Tibial nerve (tissue), 4 donors: Measurements from ENCODE around the gene DPH2. TPM values are rescaled to one million over a fixed set of nuclear protein-coding genes. Genes with fewer than 3 reads are reported as not detected.

ENCODE experiments used
- DNase-seq, 2 donors: peaks; one replicate each; pipeline ENCODE4 v3.0.0-alpha.2; 2019; ENCODE audit warnings: low spot score in 2 of 2
- H3K27ac ChIP-seq, 4 donors: fragments of 200-600 bp; sonication (generic) in 3 of 4; one replicate each; pipeline ENCODE4 v1.5.1; 2017 to 2019; ENCODE audit warnings: mild to moderate bottlenecking in 1 of 4
- H3K27me3 ChIP-seq, 2 donors: fragments of 200-600 bp; sonication (generic) in 1 of 2; one replicate each; pipeline versions ENCODE4 v1.5.1 to v1.6.0; 2017 to 2019
- H3K36me3 ChIP-seq, 3 donors: fragments of 200-600 bp; sonication (generic); one replicate each; pipeline ENCODE4 v1.5.1; 2018 to 2019
- H3K4me1 ChIP-seq, 4 donors: fragments of 200-600 bp; sonication (generic) in 3 of 4; one replicate each; pipeline ENCODE4 v1.5.1; 2017 to 2019
- H3K4me3 ChIP-seq, 4 donors: fragments of 200-600 bp; sonication (generic) in 3 of 4; one replicate each; pipeline ENCODE4 v1.5.1; 2017 to 2019; ENCODE audit warnings: mild to moderate bottlenecking in 1 of 4, moderate library complexity in 1 of 4
- H3K9me3 ChIP-seq, 4 donors: fragments of 200-600 bp; sonication (generic) in 3 of 4; one replicate each; pipeline ENCODE4 v1.5.1; 2017 to 2019
- EP300 ChIP-seq, 2 donors: sonication (generic); formaldehyde crosslinking; IDR thresholded peaks; one replicate each; pipeline ENCODE4 v1.6.1; 2017; ENCODE audit warnings: antibody characterized with exemption in 2 of 2, mild to moderate bottlenecking in 1 of 2
- POLR2A ChIP-seq, 2 donors: fragments of 450-650 bp; IDR thresholded peaks; one replicate each; pipeline ENCODE4 v1.6.1; 2017; ENCODE audit warnings: antibody characterized with exemption in 2 of 2, mild to moderate bottlenecking in 2 of 2, moderate library complexity in 2 of 2
- WGBS, 2 donors: methylation state at CpG; one replicate each; pipeline ENCODE4 v1.1.5; 2018; 5-methylcytosine and 5-hydroxymethylcytosine counted together
- total RNA-seq, 4 donors: library from RNA; depleted of rRNA; stranded (reverse); fragments of >200 nt; gene quantifications; one replicate each; pipeline ENCODE4 v1.1.0, GENCODE V29; 2016
- TF ChIP-seq, protein P1 (sequence below), 5 experiments: fragments of 200-600 bp in 3 of 5; fragments of 450-650 bp in 2 of 5; sonication (generic) in 3 of 5; IDR thresholded peaks; one replicate each; pipeline ENCODE4 v1.5.1; 2016 to 2019; ENCODE audit warnings: antibody characterized with exemption in 5 of 5, mild to moderate bottlenecking in 3 of 5, moderate library complexity in 2 of 5

Gene DPH2
- total RNA-seq, 4 donors from 2014 or later = 25.7 to 41.7 (median 31.9) TPM

DNA sequence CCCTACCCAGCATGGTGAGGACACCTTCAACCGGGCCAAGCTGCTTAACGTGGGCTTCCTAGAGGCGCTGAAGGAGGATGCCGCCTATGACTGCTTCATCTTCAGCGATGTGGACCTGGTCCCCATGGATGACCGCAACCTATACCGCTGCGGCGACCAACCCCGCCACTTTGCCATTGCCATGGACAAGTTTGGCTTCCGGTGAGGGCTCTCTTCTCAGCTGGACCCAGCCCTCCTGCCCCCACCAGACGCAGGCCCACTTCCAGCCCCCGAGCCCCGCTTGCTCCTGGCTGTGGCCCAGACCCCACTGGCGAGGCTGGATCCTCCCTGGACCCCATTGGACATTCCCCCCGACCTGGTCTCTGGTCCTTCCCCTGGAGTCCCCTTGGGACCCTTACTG, 15.0 kb downstream of the DPH2 start:
- DNase-seq = no peak
- Histone ChIP-seq H3K4me3 (no peak overlapping the region), H3K27ac (no peak overlapping the region), H3K36me3 (peaks cover 0 to 55% (median 0%) of the 10 kb centered on the region in 3 donors), H3K27me3 (no peaks in the 10 kb centered on the region), H3K9me3 (no peaks in the 10 kb centered on the region), H3K4me1 (peaks cover 0 to 31% (median 5%) of the 10 kb centered on the region in 4 donors)
- no peak for TF ChIP-seq POLR2A (IDR thresholded peaks at IDR 0.05)
- TF ChIP-seq, protein P1, sequence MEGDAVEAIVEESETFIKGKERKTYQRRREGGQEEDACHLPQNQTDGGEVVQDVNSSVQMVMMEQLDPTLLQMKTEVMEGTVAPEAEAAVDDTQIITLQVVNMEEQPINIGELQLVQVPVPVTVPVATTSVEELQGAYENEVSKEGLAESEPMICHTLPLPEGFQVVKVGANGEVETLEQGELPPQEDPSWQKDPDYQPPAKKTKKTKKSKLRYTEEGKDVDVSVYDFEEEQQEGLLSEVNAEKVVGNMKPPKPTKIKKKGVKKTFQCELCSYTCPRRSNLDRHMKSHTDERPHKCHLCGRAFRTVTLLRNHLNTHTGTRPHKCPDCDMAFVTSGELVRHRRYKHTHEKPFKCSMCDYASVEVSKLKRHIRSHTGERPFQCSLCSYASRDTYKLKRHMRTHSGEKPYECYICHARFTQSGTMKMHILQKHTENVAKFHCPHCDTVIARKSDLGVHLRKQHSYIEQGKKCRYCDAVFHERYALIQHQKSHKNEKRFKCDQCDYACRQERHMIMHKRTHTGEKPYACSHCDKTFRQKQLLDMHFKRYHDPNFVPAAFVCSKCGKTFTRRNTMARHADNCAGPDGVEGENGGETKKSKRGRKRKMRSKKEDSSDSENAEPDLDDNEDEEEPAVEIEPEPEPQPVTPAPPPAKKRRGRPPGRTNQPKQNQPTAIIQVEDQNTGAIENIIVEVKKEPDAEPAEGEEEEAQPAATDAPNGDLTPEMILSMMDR (IDR thresholded peaks at IDR 0.05) = no peak
- 91 to 92% methylated on average over 12 to 16 of the region's 16 CpGs for WGBS, 2 donors

DNA sequence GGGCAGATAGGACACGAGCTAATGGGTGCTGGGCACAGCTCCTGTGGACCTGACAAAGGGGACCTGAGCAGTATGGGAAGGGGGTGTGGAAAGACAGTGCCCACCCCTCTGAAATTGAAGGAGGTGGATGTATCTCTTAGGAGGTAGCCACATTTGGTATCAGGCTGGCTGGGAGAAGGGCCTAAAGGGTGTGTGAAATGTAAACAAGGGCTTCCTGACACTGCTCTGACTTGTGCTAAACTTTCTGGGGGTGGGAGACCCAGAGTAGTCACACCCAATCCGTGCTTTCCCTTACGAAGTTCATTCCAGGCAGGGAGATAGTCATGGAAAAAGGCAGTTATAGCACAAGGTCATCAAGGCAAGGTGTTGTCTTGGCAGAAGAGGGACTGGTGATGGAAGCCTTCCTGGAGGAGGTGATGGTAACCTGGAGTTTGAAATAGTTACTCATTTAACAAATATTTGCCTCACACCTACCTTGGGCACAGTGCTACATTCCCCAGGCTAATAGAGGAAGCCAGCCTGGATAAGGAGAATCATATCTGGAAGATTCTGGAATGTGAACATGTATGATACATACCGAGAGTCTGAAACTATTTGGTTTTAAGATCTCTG, 16.3 kb downstream of the DPH2 start:
- no peaks in the 10 kb centered on the region for H3K27me3 ChIP-seq
- peaks cover 0 to 53% (median 0%) of the 10 kb centered on the region in 3 donors for H3K36me3 ChIP-seq
- no peak overlapping the region for H3K4me3 ChIP-seq
- WGBS, 2 donors = 79 to 80% methylated on average over 4 of the region's 4 CpGs
- peaks cover 0 to 25% (median 7%) of the 10 kb centered on the region in 4 donors for H3K4me1 ChIP-seq
- no peaks in the 10 kb centered on the region for H3K9me3 ChIP-seq
- H3K27ac ChIP-seq = no peak overlapping the region
- TF ChIP-seq, protein P1 (IDR thresholded peaks at IDR 0.05) = no peak
- no peak for DNase-seq

DNA sequence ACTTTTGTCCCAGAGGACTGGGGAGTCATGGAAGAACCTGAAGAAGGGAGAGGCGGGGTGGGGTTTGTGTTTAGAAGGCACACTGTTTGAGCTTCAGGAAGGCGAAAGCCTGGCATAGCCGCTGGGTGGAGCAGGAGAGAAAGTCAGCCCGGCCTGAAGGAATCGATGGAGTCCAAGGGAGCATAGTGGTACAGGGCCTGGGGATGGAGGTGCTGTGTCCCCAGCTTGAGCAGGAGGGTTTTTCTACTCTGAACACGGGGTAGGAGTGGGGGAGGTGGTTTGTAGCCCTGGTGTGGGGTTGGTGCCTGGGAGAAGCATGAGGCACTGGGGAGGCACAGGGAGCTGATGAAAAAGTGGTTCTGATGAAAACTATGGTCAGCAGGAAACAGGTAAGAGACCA, 16.9 kb downstream of the DPH2 start:
- H3K27ac ChIP-seq = no peak overlapping the region
- peaks cover 0 to 27% (median 8%) of the 10 kb centered on the region in 4 donors for H3K4me1 ChIP-seq
- H3K27me3 ChIP-seq = no peaks in the 10 kb centered on the region
- H3K9me3 ChIP-seq = no peaks in the 10 kb centered on the region
- no peak overlapping the region for H3K4me3 ChIP-seq
- WGBS, 2 donors = 75 to 79% methylated on average over 6 of the region's 6 CpGs
- peaks cover 0 to 47% (median 0%) of the 10 kb centered on the region in 3 donors for H3K36me3 ChIP-seq
- TF ChIP-seq EP300 (IDR thresholded peaks at IDR 0.05) (no peak), POLR2A (IDR thresholded peaks at IDR 0.05) (no peak)
- TF ChIP-seq, protein P1 (IDR thresholded peaks at IDR 0.05) = no peak
- no peak for DNase-seq

DNA sequence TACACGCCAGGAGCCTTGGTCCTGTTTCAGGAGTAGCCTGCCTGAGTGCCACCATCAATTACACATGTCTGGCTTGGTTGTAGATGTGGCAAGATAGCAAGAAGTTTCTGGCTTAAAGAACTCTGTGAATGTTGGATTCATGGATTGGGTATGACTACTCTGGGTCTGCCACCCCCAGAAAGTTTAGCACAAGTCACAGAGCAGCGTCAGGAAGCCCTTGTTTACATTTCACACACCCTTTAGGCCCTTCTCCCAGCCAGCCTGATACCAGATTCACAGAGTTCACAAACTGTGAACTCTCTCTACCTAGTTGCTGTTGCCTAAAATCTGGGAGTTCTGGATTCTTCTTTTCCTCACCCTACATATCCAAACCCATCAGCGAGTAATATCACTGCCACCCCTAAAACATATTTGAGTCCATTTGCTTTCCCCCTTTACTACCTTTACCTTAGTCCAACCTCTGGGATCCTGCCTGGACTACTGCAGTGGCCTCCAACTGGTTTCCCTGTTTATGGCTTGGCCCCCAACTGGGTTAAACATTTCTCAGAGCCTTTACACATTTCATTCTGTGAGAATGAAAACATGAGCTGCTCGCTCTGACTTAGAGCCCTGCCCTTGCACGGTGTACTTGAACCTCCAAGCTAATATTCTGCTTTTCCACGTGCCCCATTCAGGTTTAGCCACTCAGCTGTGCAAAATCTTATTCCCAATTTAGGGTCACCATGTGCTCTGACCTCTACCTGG, 17.5 kb downstream of the DPH2 start:
- no peak for DNase-seq
- no peaks in the 10 kb centered on the region for H3K9me3 ChIP-seq
- peaks cover 0 to 41% (median 0%) of the 10 kb centered on the region in 3 donors for H3K36me3 ChIP-seq
- H3K4me3 ChIP-seq = no peak overlapping the region
- H3K27me3 ChIP-seq = no peaks in the 10 kb centered on the region
- peaks cover 0 to 29% (median 10%) of the 10 kb centered on the region in 4 donors for H3K4me1 ChIP-seq
- H3K27ac ChIP-seq = no peak overlapping the region
- WGBS, 2 donors = 74 to 75% methylated on average over 6 of the region's 6 CpGs
- no peak for TF ChIP-seq EP300 (IDR thresholded peaks at IDR 0.05)
- TF ChIP-seq, protein P1 (IDR thresholded peaks at IDR 0.05) = no peak
- no peak for TF ChIP-seq POLR2A (IDR thresholded peaks at IDR 0.05)
